Ovary (tissue), 9 donors: ENCODE data around the gene ARHGAP18. TPM values are rescaled to one million over a fixed set of nuclear protein-coding genes. Genes with fewer than 3 reads are reported as not detected.

ENCODE experiments used
- DNase-seq, 5 donors: peaks; one replicate each; pipeline ENCODE4 v3.0.0-alpha.2; 2019 to 2020
- H3K27ac ChIP-seq, 2 donors: fragments of 200-600 bp; one replicate each; pipeline versions ENCODE4 v1.5.1 to v1.8.0; 2019 to 2022
- H3K27me3 ChIP-seq: fragments of 200-600 bp; one replicate; pipeline ENCODE4 v1.8.0; 2022
- H3K36me3 ChIP-seq: fragments of 200-600 bp; sonication (generic); one replicate; pipeline ENCODE4 v1.5.1; 2019
- H3K4me1 ChIP-seq: one replicate; pipeline ENCODE4 v1.8.1; 2013; ENCODE audit warnings: mild to moderate bottlenecking, moderate library complexity; ENCODE audit not compliant: insufficient read depth
- H3K4me3 ChIP-seq: fragments of 200-600 bp; sonication (generic); one replicate; pipeline ENCODE4 v1.5.1; 2017
- H3K9me3 ChIP-seq, 2 donors: fragments of 200-600 bp in 1 of 2; sonication (generic) in 1 of 2; one replicate each; pipeline versions ENCODE4 v1.5.1 to v1.8.1; 2013 to 2019; ENCODE audit warnings: mild to moderate bottlenecking in 1 of 2, moderate library complexity in 1 of 2
- EP300 ChIP-seq: sonication (generic); formaldehyde crosslinking; IDR thresholded peaks from one replicate; pipeline ENCODE4 v1.6.1; 2017; ENCODE audit warnings: antibody characterized with exemption
- POLR2A ChIP-seq: fragments of 450-650 bp; IDR thresholded peaks from one replicate; pipeline ENCODE4 v1.6.1; 2017; ENCODE audit warnings: antibody characterized with exemption, mild to moderate bottlenecking, moderate library complexity
- WGBS, 3 donors: extraction: QIAGEN DNeasy Blood & Tissue Kit in 1 of 3; methylation state at CpG; one replicate each; pipeline versions ENCODE4 v1.1.5 to v1.1.7; 2013 to 2017; 5-methylcytosine and 5-hydroxymethylcytosine counted together
- intact Hi-C, 4 donors: fragments of 100-400 bp; cut with DNase I; formaldehyde crosslinking; loops; one replicate each; pipeline versions ENCODE4 v1.11.0 to v1.15.1; 2022 to 2023
- polyA plus RNA-seq, 2 donors: library from polyadenylated mRNA; stranded (reverse); fragments of 200-250 nt in 1 of 2; fragments of 350-450 nt in 1 of 2; fragmentation: Illumina TruSeq in 1 of 2; extraction: RNeasy Lipid Tissue Mini Kit (QIAGEN cat#74804) in 1 of 2; gene quantifications; one replicate each; pipeline ENCODE4 v1.2.3, GENCODE V29; 2013 to 2014
- total RNA-seq, 7 donors: library from RNA; depleted of rRNA in 2 of 7; stranded (reverse); fragments of >200 nt in 2 of 7; fragmentation: NEBNext Ultra II Directional in 3 of 7; extraction: Animal tissue kit (Norgen Biotek cat#: 25700) in 3 of 7; gene quantifications; one replicate each; pipeline versions ENCODE4 v1.1.0 to v1.2.4, GENCODE V29; 2016 to 2023
- TF ChIP-seq, protein P1 (sequence below), 3 donors: fragments of 450-650 bp in 2 of 3; fragments of 200-600 bp in 1 of 3; IDR thresholded peaks; one replicate each; pipeline versions ENCODE4 v1.5.1 to v1.8.0; 2016 to 2022; ENCODE audit warnings: antibody characterized with exemption in 3 of 3, mild to moderate bottlenecking in 1 of 3
- donor health status: DM: no; HTN: no; CAD: no; lungs with moderate emphysema.
- donor health status: DM: no; HTN: no; CAD: no.
- donor health status: Bipolar disorder and iron deficiency.
- donor health status: DM: yes; HTN: yes; CAD: no.
- donor health status: DM: no; HTN: no; CAD: no.
- donor health status: DM: yes; HTN: yes; CAD: no.

Gene ARHGAP18
- total and polyA plus RNA-seq, 9 donors: 4.4 to 35.3 (median 9.6) TPM

DNA sequence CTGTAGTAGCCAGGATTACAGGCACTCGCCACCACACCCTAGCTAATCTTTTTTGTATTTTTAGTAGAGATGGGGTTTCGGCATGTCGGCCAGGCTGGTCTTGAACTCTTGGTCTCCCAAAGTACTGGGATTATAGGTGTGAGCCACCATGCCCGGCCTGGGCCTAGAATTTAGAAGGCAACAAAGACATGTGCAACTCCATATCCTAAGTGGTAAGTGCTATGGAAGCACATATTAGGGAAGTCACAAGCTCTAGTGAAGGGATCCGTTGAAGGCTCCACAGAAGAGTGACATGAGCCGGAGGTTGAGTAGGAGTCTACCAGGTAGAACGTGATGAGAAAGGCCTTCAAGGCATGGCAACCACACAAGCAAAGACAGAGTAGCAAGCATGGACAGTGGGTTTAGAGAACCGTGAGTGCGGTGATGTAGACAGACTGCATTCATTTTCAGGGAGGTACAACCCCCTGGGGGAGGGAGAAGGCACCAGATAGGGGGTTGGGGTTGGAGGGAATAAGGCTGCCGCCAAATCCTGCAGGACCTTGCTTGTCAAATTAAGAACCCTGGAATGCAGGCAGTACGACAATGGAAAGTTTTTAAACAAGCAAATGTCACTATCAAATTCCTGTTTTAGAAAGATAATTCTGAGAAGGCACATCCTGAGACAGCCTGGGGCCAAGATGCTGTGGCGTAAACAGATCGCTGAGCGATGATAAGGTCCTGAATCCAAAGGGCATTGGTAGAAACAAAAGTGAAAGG lies 50.2 kb downstream of the ARHGAP18 start:
- H3K27me3 ChIP-seq: no peaks in the 10 kb centered on the region
- 78 to 83% (median 80%) methylated on average over 14 of the region's 14 CpGs for WGBS, 3 donors
- H3K9me3 ChIP-seq: no peaks in the 10 kb centered on the region
- H3K4me3 ChIP-seq: no peak overlapping the region
- no peak overlapping the region for H3K27ac ChIP-seq
- H3K4me1 ChIP-seq: peaks cover 5% of the 10 kb centered on the region
- intact Hi-C loops: no loop called here
- no peaks in the 10 kb centered on the region for H3K36me3 ChIP-seq
- TF ChIP-seq, protein P1, sequence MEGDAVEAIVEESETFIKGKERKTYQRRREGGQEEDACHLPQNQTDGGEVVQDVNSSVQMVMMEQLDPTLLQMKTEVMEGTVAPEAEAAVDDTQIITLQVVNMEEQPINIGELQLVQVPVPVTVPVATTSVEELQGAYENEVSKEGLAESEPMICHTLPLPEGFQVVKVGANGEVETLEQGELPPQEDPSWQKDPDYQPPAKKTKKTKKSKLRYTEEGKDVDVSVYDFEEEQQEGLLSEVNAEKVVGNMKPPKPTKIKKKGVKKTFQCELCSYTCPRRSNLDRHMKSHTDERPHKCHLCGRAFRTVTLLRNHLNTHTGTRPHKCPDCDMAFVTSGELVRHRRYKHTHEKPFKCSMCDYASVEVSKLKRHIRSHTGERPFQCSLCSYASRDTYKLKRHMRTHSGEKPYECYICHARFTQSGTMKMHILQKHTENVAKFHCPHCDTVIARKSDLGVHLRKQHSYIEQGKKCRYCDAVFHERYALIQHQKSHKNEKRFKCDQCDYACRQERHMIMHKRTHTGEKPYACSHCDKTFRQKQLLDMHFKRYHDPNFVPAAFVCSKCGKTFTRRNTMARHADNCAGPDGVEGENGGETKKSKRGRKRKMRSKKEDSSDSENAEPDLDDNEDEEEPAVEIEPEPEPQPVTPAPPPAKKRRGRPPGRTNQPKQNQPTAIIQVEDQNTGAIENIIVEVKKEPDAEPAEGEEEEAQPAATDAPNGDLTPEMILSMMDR (IDR thresholded peaks at IDR 0.05): no peak
- TF ChIP-seq POLR2A (no peak), EP300 (no peak)
- DNase-seq: no peak

DNA sequence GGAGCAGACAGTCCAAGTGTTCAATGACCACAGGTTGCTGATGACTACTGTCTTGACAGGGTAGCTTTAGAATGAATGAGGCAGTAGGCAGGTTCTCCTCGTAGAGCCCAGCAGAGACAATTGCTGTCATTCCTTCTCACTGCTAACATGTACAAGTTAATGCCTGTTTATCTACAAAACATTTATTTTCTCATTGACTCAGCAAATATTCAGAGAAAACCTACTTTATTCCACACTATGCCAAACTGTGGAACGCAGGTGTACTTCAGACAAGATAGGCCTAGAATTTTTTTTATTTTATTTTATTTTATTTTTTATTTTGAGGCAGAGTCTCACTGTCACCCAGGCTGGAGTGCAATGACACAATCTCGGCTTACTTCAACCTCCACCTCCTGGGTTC lies 50.8 kb downstream of the ARHGAP18 start:
- Histone ChIP-seq H3K36me3 (no peaks in the 10 kb centered on the region), H3K4me3 (no peak overlapping the region), H3K27ac (no peak overlapping the region), H3K4me1 (peaks cover 5% of the 10 kb centered on the region), H3K27me3 (no peaks in the 10 kb centered on the region), H3K9me3 (no peaks in the 10 kb centered on the region)
- TF ChIP-seq POLR2A (no peak), EP300 (no peak)
- TF ChIP-seq, protein P1 (IDR thresholded peaks at IDR 0.05): no peak
- intact Hi-C loops: no loop called here
- no peak for DNase-seq
- 94 to 97% (median 95%) methylated on average over 3 of the region's 3 CpGs for WGBS, 3 donors

DNA sequence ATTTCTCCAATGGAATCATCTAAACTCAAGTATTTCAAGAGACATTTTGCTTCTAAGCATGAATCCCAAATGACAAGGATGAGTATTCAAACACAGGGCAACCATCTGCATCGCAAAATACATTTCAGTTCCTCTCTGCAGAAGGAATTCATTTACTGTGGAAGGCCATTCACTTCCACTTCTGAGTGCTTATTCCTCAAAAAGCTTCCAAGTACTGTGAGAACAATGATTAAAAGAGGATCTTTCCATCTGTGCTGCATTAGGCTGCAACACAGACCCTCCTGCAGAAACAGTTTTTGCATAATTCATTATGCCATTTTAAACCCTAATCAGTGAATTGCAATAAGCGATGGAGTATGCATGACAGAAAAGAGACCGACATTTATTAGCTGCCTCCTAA lies 52.5 kb downstream of the ARHGAP18 start:
- Histone ChIP-seq H3K27ac (no peak overlapping the region), H3K4me3 (no peak overlapping the region), H3K27me3 (no peaks in the 10 kb centered on the region), H3K9me3 (no peaks in the 10 kb centered on the region), H3K4me1 (peaks cover 5% of the 10 kb centered on the region), H3K36me3 (no peaks in the 10 kb centered on the region)
- WGBS, 3 donors: 98 to 99% (median 98%) methylated on average over 3 of the region's 3 CpGs
- DNase-seq: no peak
- intact Hi-C loops: no loop called here
- TF ChIP-seq POLR2A (no peak), EP300 (no peak)
- TF ChIP-seq, protein P1 (IDR thresholded peaks at IDR 0.05): no peak

DNA sequence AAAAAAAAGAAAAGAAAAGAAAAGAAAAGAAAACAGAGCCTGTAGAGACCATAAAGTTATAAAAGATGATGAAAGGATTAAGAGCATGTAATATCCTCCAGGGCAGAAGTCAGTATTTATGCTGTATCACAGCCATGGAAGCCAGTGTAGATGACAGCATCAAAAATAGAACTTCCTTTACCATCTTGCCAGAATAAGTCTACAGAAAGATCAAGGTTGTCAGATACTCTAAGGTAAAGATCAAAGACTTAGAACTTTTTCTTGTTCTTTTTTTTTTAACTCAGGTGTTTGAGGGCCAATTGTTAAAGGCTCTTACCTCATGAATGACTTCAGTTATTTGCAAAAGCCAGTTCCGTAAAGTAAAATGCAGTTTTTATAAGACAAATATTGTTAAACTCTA lies 54.6 kb downstream of the ARHGAP18 start:
- TF ChIP-seq, protein P1 (IDR thresholded peaks at IDR 0.05): no peak
- TF ChIP-seq POLR2A: no peak
- no peak for TF ChIP-seq EP300
- DNase-seq: no peak
- Histone ChIP-seq H3K27me3 (no peaks in the 10 kb centered on the region), H3K4me3 (no peak overlapping the region), H3K36me3 (no peaks in the 10 kb centered on the region), H3K27ac (no peak overlapping the region), H3K9me3 (no peaks in the 10 kb centered on the region), H3K4me1 (peaks cover under 1% of the 10 kb centered on the region)
- intact Hi-C loops: no loop called here
- 94 to 100% (median 100%) methylated on average over 1 of the region's 1 CpG for WGBS, 3 donors
